OCI-LY7 (cell line): ENCODE measurements around the gene RPS6KA2.

ENCODE experiments used
- CTCF ChIP-seq: fragments of 200-600 bp; sonication (generic); conservative IDR thresholded peaks from 2 replicates; pipeline ENCODE4 v1.5.1; 2014; ENCODE audit warnings: mild to moderate bottlenecking, antibody characterized with exemption, low read length, moderate library complexity, mixed read lengths
- EZH2phosphoT487 ChIP-seq: fragments of 200-600 bp; sonication (generic); IDR thresholded peaks from 2 replicates; pipeline ENCODE4 v1.6.1; 2018; ENCODE audit warnings: low read depth, borderline replicate concordance, mild to moderate bottlenecking, mixed run types, antibody characterized with exemption, low read length, moderate library complexity, mixed read lengths

- TF ChIP-seq CTCF (no peak), EZH2phosphoT487 (no peak)
Measured at GRCh38 chr6:166642646-166643045, 15.6 kb upstream of the RPS6KA2 start.
